Hepatic stellate cell (primary cell): ENCODE measurements around the gene TEX9.
A peak's percentile ranks its signal among the peaks of the same experiment; 100 is the strongest.

Experiments
- DNase-seq: peaks from one replicate; pipeline ENCODE4 v3.0.0; 2011; ENCODE audit warnings: low spot score

Gene TEX9

GRCh38 chr15:56454836-56455235 is 89.6 kb downstream of the TEX9 start:
- no peak for DNase-seq

- DNase-seq, result no peak
Observed at GRCh38 chr15:56456229-56456628, 91.0 kb downstream of the TEX9 start.

DNA sequence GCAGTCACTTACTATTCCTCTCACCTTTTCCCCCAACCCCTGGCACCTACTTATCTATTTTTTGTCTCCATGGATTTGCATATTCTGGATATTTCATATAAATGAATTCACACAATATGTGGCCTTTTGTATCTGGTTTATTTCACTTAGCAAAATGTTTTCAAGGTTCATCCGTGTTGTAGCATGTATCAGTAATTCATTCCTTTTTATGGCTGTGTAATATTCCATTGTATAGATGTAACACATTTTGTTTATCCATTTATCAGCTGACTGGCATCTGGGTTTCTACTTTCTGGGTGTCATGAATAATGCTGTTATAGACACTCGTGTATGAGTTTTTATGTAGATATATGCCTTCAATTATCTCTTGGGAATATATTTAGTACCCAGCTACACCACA is 93.9 kb downstream of the TEX9 start:
- DNase-seq, result no peak

DNA sequence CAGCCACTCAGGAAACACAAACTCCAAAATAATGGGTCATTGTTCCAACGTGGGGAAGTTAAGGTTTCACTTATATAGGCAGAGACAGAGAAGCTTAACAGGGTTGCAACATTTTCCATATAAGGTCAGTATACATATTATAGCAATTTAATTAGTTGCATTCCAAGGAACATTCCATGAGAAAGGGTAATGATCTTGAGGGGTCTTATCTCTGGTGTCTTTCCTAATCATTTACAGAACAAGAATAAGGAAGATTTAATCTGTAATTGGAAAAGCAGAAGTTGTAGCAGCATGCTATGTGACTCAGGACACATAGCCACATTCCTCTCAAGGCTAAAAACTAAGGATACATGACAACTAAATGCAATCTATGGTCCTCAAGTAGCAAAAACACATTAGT is 94.8 kb downstream of the TEX9 start:
- DNase-seq, result no peak

- no peak for DNase-seq
Observed at GRCh38 chr15:56460947-56461346, 95.7 kb downstream of the TEX9 start.

DNA sequence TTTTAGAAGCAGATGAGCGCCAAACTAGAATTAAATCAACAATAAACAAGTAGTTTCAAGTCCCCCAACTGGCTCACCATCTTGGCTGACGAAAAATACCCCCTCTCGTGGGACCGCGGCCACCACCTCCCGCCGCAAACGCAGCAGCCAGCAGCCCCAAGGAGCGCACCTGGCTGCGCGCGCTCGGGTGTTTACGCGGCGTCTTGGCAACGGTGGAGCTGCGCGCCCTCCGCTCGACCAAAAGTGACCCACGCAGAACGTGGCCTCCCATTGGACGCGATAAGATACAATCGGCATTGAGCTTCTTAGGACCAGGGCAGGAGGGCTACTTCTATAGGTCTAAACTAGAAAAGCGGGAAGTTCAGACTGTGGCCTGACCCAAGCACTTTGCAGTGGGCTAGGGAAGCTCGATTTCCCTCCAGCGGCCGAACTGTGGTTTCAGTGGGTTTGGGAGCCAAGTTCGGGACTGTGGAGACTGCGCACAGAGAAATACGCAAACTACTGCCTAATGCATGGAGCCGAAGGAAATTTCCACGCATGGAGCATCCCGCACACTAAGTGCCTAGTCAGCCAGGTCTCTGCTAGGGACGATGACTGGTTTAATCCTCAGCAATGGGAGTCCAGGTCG is 99.8 kb downstream of the TEX9 start, which contains the start of gene MNS1:
Gene MNS1, minus strand, starts transcription at position 245 of the 628 bp plus-strand sequence. Its CDS starts 165 bp downstream, at position 80.
- DNase-seq, result peak; percentile 95

- DNase-seq, result no peak
Observed at GRCh38 chr15:56467616-56468015, 102.4 kb downstream of the TEX9 start.

GRCh38 chr15:56468401-56468800 is 103.2 kb downstream of the TEX9 start:
- DNase-seq, result peak; percentile 30

GRCh38 chr15:56469483-56469882 is 104.3 kb downstream of the TEX9 start:
- no peak for DNase-seq

DNA sequence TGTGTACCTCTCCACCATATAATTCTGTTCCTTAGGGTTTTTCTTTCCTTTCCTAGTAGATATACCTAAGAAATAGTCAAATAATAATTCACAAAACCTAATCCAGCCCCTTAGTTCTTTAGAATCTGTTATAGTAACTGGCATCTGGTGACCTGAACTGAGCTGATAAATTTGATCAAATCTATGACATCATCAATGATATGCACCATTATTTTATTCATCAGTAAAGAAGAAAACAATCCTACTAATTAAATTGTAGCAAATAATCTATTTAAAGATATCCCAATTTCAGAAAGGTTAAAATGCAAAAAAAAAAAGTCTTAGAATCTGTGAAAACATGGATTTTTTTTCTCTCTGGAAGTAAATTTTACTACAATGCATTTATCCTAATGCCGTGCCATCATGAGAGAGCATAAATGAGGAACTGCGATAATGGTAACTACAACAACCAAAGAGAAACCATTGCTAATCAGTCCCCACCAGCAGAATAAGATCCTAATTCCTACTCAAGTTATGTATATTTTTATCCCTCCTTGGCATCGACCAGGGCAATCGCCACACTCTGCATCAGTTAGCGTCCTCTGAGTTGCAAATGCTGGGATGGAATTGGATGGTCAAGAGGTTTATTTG is 106.3 kb downstream of the TEX9 start:
- no peak for DNase-seq

GRCh38 chr15:56472278-56472677 is 107.1 kb downstream of the TEX9 start:
- no peak for DNase-seq

DNA sequence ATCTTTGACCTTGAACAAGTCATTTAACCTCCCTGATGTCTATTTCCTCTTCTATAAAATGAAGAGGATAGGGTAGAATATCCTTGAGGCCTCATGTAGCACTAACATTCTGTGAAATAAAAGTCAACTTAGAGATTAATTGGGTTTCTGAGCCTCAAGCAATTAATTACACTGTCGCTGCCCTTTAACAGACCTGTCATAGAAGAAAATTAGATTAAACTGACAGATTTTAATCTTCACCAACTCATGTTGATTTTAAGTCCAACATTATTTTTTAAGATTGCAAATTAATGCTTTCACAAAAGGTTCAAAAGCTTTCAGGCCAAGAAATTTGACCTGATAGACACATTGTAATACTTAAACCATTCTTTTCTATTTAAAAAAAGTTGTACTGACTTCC is 107.8 kb downstream of the TEX9 start:
- no peak for DNase-seq

- DNase-seq, result no peak
Observed at GRCh38 chr15:56475351-56475750, 110.1 kb downstream of the TEX9 start.
